Progenitor cell of endocrine pancreas (in vitro differentiated cells): ENCODE data around the gene TRHDE. TPM values are rescaled to one million over a fixed set of nuclear protein-coding genes. Genes with fewer than 3 reads are reported as not detected.

Experiments used
- DNase-seq: peaks from one replicate; pipeline ENCODE4 v3.0.0; 2021; ENCODE audit warnings: low spot score; ENCODE audit not compliant: unreplicated experiment
- H3K27ac Mint-ChIP-seq: 2 replicates; pipeline ENCODE4 v1.8.0; 2021; ENCODE audit warnings: mild to moderate bottlenecking, moderate library complexity, mixed read lengths
- H3K27me3 Mint-ChIP-seq: 2 replicates; pipeline ENCODE4 v1.8.0; 2021; ENCODE audit warnings: mixed read lengths
- H3K36me3 Mint-ChIP-seq: 2 replicates; pipeline ENCODE4 v1.8.0; 2022; ENCODE audit warnings: mixed read lengths; ENCODE audit not compliant: insufficient read depth
- H3K4me1 Mint-ChIP-seq: 2 replicates; pipeline ENCODE4 v1.8.0; 2021; ENCODE audit warnings: low read depth, mixed read lengths
- H3K4me3 Mint-ChIP-seq: 2 replicates; pipeline ENCODE4 v1.8.0; 2021; ENCODE audit warnings: low read depth, mild to moderate bottlenecking, moderate library complexity, mixed read lengths
- H3K9me3 Mint-ChIP-seq: 2 replicates; pipeline ENCODE4 v1.8.0; 2021; ENCODE audit warnings: low read depth, mixed read lengths
- CTCF ChIP-seq: fragments of 200-600 bp; sonication (generic); IDR thresholded peaks from one replicate; pipeline ENCODE4 v1.5.0; 2021; ENCODE audit warnings: antibody characterized with exemption, mild to moderate bottlenecking; ENCODE audit not compliant: unreplicated experiment
- long read RNA-seq: library from polyadenylated mRNA; unstranded; transcript quantifications from one replicate; pipeline ENCODE4 v2.0.0, GENCODE V29; 2020
- total RNA-seq: library from RNA; stranded (reverse); gene quantifications from 2 replicates; pipeline ENCODE4 v1.2.1, GENCODE V29; 2021

TRHDE gene
- 2.0 and 2.7 TPM in 2 replicates for total RNA-seq
- long read RNA-seq, partial matches to known transcripts = 0 of 5 reads
- long read RNA-seq, other reads (novel, unspliced or antisense) = 5 of 5 reads

GRCh38 chr12:72272091-72272661, at the start of gene TRHDE:
TRHDE (plus strand) TSS chr12:72272370; CDS start chr12:72272644, 274 bp downstream.
- Mint-ChIP-seq H3K27ac (peak within 1 kb of the TSS; percentile 85), H3K4me1 (peaks cover 25% of the 10 kb centered on the region)

GRCh38 chr12:72226510-72226909, 45.7 kb upstream of the TRHDE start:
- Mint-ChIP-seq H3K4me1 (no peaks in the 10 kb centered on the region), H3K36me3 (no peaks in the 10 kb centered on the region), H3K27me3 (no peaks in the 10 kb centered on the region), H3K27ac (no peak overlapping the region), H3K4me3 (no peak overlapping the region), H3K9me3 (peaks cover 3% of the 10 kb centered on the region)
- TF ChIP-seq CTCF = no peak
- DNase-seq = no peak

More at GRCh38 chr12:72272091-72272661, at the start of gene TRHDE:
- peak within 1 kb of the TSS; percentile 91 for H3K4me3 Mint-ChIP-seq
- no peaks in the 10 kb centered on the region for H3K36me3 Mint-ChIP-seq
- DNase-seq = peak; percentile 44
- TF ChIP-seq CTCF = no peak
- no peaks in the 10 kb centered on the region for H3K9me3 Mint-ChIP-seq
- peaks cover 59% of the 10 kb centered on the region for H3K27me3 Mint-ChIP-seq

GRCh38 chr12:72228424-72228823, 43.7 kb upstream of the TRHDE start:
- no peaks in the 10 kb centered on the region for H3K4me1 Mint-ChIP-seq
- no peaks in the 10 kb centered on the region for H3K36me3 Mint-ChIP-seq
- peaks cover 3% of the 10 kb centered on the region for H3K9me3 Mint-ChIP-seq
- TF ChIP-seq CTCF = no peak
- H3K4me3 Mint-ChIP-seq = no peak overlapping the region
- DNase-seq = no peak
- H3K27ac Mint-ChIP-seq = no peak overlapping the region
- no peaks in the 10 kb centered on the region for H3K27me3 Mint-ChIP-seq

GRCh38 chr12:72230589-72230988, 41.6 kb upstream of the TRHDE start:
- Mint-ChIP-seq H3K36me3 (no peaks in the 10 kb centered on the region), H3K4me1 (no peaks in the 10 kb centered on the region), H3K9me3 (peaks cover 3% of the 10 kb centered on the region), H3K27me3 (no peaks in the 10 kb centered on the region), H3K27ac (no peak overlapping the region), H3K4me3 (no peak overlapping the region)
- TF ChIP-seq CTCF = no peak
- DNase-seq = no peak

GRCh38 chr12:72234886-72235285, 37.3 kb upstream of the TRHDE start:
- TF ChIP-seq CTCF = no peak
- no peaks in the 10 kb centered on the region for H3K36me3 Mint-ChIP-seq
- no peak overlapping the region for H3K27ac Mint-ChIP-seq

More at GRCh38 chr12:72234886-72235285, 37.3 kb upstream of the TRHDE start:
- Mint-ChIP-seq H3K9me3 (no peaks in the 10 kb centered on the region), H3K4me1 (no peaks in the 10 kb centered on the region), H3K4me3 (no peak overlapping the region), H3K27me3 (no peaks in the 10 kb centered on the region)
- DNase-seq = no peak
